ENCODE results near the gene APCDD1L.

APCDD1L gene

DNA sequence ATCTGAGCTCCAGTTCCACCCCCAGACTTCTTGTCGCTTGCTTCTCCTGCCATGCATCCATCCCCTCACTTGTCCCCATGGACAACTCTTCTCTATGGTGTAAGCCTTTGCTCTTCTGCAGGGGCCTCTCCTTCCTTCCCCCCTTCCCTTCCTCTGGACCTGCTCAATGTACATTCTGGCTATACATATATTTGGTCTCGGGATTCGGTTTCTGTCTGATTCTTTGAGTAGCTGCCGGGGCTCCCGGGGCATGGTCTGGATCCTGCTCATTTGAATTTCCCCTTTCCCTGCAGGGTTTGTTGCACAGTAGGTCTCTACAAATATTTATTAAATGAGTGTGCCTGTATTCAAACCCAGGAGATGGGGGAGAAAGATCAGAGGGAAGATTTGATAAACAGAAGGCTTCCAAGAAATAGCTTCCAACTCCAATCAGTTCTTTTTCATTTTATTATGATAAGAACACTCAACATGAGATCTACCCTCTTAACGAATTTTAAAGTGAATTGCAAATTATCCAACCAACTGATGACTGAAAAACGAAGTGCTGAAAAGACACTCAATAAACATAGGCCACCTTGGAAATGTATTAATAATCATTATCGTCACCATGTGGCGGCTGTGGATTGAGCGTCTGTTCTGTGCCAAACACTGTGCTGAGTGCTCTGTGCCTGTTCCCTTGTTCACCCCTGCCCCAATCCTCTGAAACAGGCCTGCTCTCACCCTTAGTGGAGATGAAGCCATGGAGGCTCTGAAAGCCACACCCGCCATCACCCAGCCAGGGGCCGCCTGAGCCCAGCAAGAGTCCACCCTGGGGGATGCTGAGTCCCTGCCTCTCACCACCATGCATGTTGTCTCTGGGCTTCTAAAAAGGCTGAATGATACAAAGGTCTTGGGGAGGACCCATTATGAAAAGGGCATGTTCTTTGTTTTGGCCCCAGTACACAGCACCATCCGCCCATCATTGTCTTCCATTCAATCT is 34.3 kb upstream of the APCDD1L start:
- Histone ChIP-seq H3K27me3 (ENCODE audit: insufficient read depth, low read length, poor library complexity, severe bottlenecking) (no peaks in the 10 kb centered on the region), H3K4me2 (ENCODE audit: low read depth, low read length, poor library complexity, severe bottlenecking) (no peak overlapping the region), H3K9me2 (replicated peaks; ENCODE audit: low read depth, low read length) (no peaks in the 10 kb centered on the region), H3K9ac (ENCODE audit: low read depth, low read length, poor library complexity, severe bottlenecking) (no peak overlapping the region), H3K79me2 (ENCODE audit: insufficient read depth, low read length) (no peaks in the 10 kb centered on the region), H3F3A (ENCODE audit: low read depth) (no peaks in the 10 kb centered on the region), H2AFZ (ENCODE audit: low read length) (no peak overlapping the region), H3K36me3 (ENCODE audit: insufficient read depth, low read length) (no peaks in the 10 kb centered on the region), H3K4me1 (ENCODE audit: insufficient read depth, low read length, poor library complexity, severe bottlenecking) (no peaks in the 10 kb centered on the region), H3K9me3 (ENCODE audit: insufficient read depth, low read depth, low read length) (no peaks in the 10 kb centered on the region), H3K4me3 (ENCODE audit: low read length, poor library complexity, severe bottlenecking) (no peak overlapping the region), H4K20me1 (ENCODE audit: insufficient read depth, low read length, poor library complexity, severe bottlenecking) (no peaks in the 10 kb centered on the region)
- TF ChIP-seq, protein P1, sequence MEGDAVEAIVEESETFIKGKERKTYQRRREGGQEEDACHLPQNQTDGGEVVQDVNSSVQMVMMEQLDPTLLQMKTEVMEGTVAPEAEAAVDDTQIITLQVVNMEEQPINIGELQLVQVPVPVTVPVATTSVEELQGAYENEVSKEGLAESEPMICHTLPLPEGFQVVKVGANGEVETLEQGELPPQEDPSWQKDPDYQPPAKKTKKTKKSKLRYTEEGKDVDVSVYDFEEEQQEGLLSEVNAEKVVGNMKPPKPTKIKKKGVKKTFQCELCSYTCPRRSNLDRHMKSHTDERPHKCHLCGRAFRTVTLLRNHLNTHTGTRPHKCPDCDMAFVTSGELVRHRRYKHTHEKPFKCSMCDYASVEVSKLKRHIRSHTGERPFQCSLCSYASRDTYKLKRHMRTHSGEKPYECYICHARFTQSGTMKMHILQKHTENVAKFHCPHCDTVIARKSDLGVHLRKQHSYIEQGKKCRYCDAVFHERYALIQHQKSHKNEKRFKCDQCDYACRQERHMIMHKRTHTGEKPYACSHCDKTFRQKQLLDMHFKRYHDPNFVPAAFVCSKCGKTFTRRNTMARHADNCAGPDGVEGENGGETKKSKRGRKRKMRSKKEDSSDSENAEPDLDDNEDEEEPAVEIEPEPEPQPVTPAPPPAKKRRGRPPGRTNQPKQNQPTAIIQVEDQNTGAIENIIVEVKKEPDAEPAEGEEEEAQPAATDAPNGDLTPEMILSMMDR (conservative IDR thresholded peaks at IDR 0.05; ENCODE audit: low read length), result no peak
- no peak for TF ChIP-seq EZH2phosphoT487 (IDR thresholded peaks at IDR 0.05; ENCODE audit: borderline replicate concordance)

DNA sequence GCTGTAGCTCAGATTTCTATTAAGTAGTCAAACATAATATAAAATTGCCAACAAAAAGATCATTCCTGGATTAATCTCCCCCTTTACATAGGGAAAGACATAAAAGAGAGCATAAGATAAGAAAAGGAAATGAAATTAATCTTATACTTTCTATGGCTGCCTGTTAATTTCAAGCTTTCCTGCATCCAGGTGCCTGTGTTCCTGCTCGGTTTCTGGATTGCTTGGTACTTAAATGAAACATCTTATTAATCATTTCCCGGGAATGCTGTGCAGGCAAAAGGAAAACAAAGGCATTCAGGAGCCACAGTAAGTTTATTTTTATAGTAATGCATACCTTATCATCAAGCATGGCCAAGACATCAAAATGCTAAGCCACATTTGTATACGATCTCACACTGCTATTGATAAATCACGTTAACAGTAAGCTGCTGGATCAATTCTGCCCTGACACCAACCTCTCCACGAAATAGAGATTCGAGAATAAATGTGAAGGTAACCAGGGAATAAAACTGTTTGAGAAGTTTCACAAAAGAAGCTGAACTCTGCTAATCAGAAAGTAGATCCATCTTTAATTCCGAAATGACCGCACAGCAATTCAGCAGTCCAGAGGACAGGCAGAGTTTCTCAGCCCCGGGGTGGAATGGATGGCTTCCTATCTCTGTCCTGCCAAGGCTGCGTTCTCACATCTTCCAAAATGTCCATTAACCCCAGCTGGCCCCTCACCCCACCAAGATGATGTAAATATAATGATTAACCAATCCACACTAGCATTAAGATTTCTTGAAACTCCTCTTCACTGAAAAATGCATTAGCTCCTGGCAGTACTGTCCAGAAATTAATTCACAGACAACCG is 32.6 kb upstream of the APCDD1L start:
- Histone ChIP-seq H3K4me3 (ENCODE audit: low read length, poor library complexity, severe bottlenecking) (no peak overlapping the region), H3K4me2 (ENCODE audit: low read depth, low read length, poor library complexity, severe bottlenecking) (no peak overlapping the region), H3F3A (ENCODE audit: low read depth) (no peaks in the 10 kb centered on the region), H3K36me3 (ENCODE audit: insufficient read depth, low read length) (no peaks in the 10 kb centered on the region), H3K27me3 (ENCODE audit: insufficient read depth, low read length, poor library complexity, severe bottlenecking) (no peaks in the 10 kb centered on the region), H3K9me3 (ENCODE audit: insufficient read depth, low read depth, low read length) (no peaks in the 10 kb centered on the region), H2AFZ (ENCODE audit: low read length) (no peak overlapping the region), H3K79me2 (ENCODE audit: insufficient read depth, low read length) (no peaks in the 10 kb centered on the region), H3K9ac (ENCODE audit: low read depth, low read length, poor library complexity, severe bottlenecking) (no peak overlapping the region), H3K4me1 (ENCODE audit: insufficient read depth, low read length, poor library complexity, severe bottlenecking) (no peaks in the 10 kb centered on the region), H4K20me1 (ENCODE audit: insufficient read depth, low read length, poor library complexity, severe bottlenecking) (no peaks in the 10 kb centered on the region), H3K9me2 (replicated peaks; ENCODE audit: low read depth, low read length) (no peaks in the 10 kb centered on the region)
- TF ChIP-seq, protein P1 (conservative IDR thresholded peaks at IDR 0.05; ENCODE audit: low read length), result no peak
- no peak for TF ChIP-seq EZH2phosphoT487 (IDR thresholded peaks at IDR 0.05; ENCODE audit: borderline replicate concordance)

DNA sequence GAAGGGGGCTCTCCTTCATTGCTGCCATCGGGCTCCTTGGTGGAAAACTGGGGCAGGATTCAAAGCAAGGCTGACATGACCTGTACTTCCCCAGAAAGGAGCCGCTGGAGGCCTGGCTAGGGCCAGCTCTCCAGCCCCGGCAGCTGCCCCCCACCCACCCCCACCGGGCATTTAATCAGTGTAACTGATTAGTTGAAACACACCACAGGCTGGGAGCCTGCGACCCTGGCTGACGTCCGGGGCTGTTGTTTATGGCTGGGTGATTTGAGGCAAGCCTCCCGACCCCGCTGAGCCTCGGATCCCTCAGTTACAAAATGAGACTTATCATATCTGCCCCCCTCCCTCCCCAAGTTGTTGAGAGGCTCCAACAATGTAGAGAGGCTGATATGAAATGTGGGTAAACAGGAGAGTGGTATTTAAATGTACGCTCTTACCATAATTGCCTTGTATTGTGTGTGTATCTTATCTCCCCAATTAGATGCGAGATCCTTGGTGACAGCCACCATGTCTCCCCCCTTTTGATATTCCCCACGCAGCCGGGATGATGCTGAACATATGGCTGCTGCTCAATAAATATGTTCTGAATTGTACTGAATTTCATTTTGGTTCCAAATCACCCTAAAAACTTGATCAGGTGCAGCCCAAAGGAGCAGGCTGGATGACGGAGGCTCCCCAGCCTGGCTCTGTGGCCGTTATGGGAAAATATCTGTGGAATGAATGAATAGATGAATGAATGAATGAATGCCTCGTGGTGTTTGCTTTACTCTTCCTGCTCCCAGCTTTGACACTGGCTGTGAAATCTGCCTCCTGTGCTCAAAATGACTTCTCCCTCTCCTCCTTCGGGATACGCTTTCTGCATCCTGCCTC is 31.8 kb upstream of the APCDD1L start:
- H2AFZ ChIP-seq (ENCODE audit: low read length), result no peak overlapping the region
- no peak overlapping the region for H3K4me2 ChIP-seq (ENCODE audit: low read depth, low read length, poor library complexity, severe bottlenecking)
- no peak for TF ChIP-seq EZH2phosphoT487 (IDR thresholded peaks at IDR 0.05; ENCODE audit: borderline replicate concordance)
- TF ChIP-seq, protein P1 (conservative IDR thresholded peaks at IDR 0.05; ENCODE audit: low read length), result no peak
- H3K4me3 ChIP-seq (ENCODE audit: low read length, poor library complexity, severe bottlenecking), result no peak overlapping the region
- H3K9me2 ChIP-seq (replicated peaks; ENCODE audit: low read depth, low read length), result no peaks in the 10 kb centered on the region
- H3K4me1 ChIP-seq (ENCODE audit: insufficient read depth, low read length, poor library complexity, severe bottlenecking), result no peaks in the 10 kb centered on the region
- no peaks in the 10 kb centered on the region for H4K20me1 ChIP-seq (ENCODE audit: insufficient read depth, low read length, poor library complexity, severe bottlenecking)
- H3K79me2 ChIP-seq (ENCODE audit: insufficient read depth, low read length), result no peaks in the 10 kb centered on the region
- H3F3A ChIP-seq (ENCODE audit: low read depth), result no peaks in the 10 kb centered on the region
- H3K36me3 ChIP-seq (ENCODE audit: insufficient read depth, low read length), result no peaks in the 10 kb centered on the region
- no peaks in the 10 kb centered on the region for H3K9me3 ChIP-seq (ENCODE audit: insufficient read depth, low read depth, low read length)
- H3K27me3 ChIP-seq (ENCODE audit: insufficient read depth, low read length, poor library complexity, severe bottlenecking), result no peaks in the 10 kb centered on the region
- no peak overlapping the region for H3K9ac ChIP-seq (ENCODE audit: low read depth, low read length, poor library complexity, severe bottlenecking)

Data from Loucy (cell line).